Measurements from ENCODE around the gene TLR1. TPM values are rescaled to one million over a fixed set of nuclear protein-coding genes. Genes with fewer than 3 reads are reported as not detected.

The TLR1 gene
- total RNA-seq, 4 donors from 2014 or later = 0.20 to 14.0 (median 6.1) TPM

- WGBS, 2 donors (ENCODE audit: low coverage in 1 of 2) = 98 to 100% methylated on average over 1 to 4 of the region's 4 CpGs
- in situ Hi-C loops (cut with MboI; ENCODE audit: low pct_ligation_motif_present in 1 of 4, low pct_unique_long_range_greater_than_20kb in 1 of 4, low sequenced_read_pairs in 3 of 4) = loop anchor here in 1 of 4 donors (25.0 kb wide), 1 partner anchor 353 kb away; no protein-coding TSS in a partner anchor
- Histone ChIP-seq H3K36me3 (no peaks in the 10 kb centered on the region), H3K27ac (no peak overlapping the region), H3K4me1 (peaks cover 0 to 3% (median 0%) of the 10 kb centered on the region in 4 donors), H3K9me3 (no peaks in the 10 kb centered on the region), H3K4me3 (no peak overlapping the region), H3K27me3 (no peaks in the 10 kb centered on the region)
- intact Hi-C loops (cut with DNase I; ENCODE audit: low total_unique reads) = no loop called here
- DNase-seq = no peak
- TF ChIP-seq POLR2A (IDR thresholded peaks at IDR 0.05) = no peak
Measured at GRCh38 chr4:38784141-38784540, 20.4 kb downstream of the TLR1 start.

DNA sequence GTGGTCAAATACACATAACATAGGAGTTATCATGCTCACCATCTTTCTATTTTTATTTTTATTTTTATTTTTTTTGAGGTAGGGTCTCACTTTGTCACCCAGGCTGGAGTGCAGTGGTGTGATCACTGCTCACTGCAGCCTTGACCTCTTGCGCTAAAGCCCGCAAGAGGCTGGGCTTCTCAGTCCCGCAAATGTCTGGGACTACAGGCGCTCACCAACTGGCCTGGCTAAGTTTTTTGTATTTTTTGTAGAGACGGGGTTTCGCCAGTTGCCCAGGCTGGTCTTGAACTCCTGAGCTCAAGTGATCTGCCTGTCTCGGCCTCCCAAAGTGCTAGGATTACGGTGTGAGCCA is 21.5 kb downstream of the TLR1 start:
- intact Hi-C loops (cut with DNase I; ENCODE audit: low total_unique reads) (loop anchor here (2.0 kb wide), 1 partner anchor 22 kb away; no protein-coding TSS in a partner anchor), in situ Hi-C loops (cut with MboI; ENCODE audit: low pct_ligation_motif_present in 1 of 4, low pct_unique_long_range_greater_than_20kb in 1 of 4, low sequenced_read_pairs in 3 of 4) (loop anchor here in 1 of 4 donors (25.0 kb wide), 1 partner anchor 354 kb away; no protein-coding TSS in a partner anchor)
- Histone ChIP-seq H3K4me3 (no peak overlapping the region), H3K27me3 (no peaks in the 10 kb centered on the region), H3K36me3 (no peaks in the 10 kb centered on the region), H3K4me1 (peaks cover 0 to 3% (median 0%) of the 10 kb centered on the region in 4 donors), H3K9me3 (no peaks in the 10 kb centered on the region), H3K27ac (no peak overlapping the region)
- WGBS, 2 donors (ENCODE audit: low coverage in 1 of 2) = 90% methylated on average over 4 to 8 of the region's 8 CpGs
- no peak for TF ChIP-seq POLR2A (IDR thresholded peaks at IDR 0.05)
- TF ChIP-seq CTCF (IDR thresholded peaks at IDR 0.05) = no peak
- DNase-seq = no peak

DNA sequence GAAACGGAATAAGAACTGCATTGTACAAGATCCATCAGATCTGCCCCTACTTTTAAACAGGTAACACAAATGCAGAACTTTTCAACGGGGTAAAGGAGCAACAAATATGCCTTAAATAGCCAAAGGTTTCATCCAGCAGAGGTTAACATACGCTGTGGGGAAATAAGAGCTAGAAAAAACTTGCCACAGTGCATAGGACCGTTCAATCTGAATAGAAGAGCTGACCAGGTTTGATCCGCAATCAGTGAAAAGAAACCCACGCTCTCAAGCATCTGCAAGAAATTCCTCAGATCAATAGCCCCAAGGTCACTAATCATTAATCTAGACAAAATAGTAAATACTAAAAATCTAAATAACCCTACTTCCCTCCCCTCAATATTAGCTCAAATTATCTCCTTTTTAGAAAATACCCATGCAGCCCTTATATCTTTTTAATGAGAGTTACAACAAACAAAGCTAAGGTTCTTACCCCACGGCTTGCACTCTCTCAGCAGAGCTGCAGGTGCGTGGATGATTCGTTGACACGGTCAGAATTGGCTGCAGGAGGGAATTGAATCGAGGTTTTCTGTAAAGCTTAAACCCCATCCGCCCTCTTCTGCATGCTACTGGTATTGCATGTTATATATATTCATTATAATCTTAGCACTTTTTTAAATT is 22.0 kb downstream of the TLR1 start, which contains the start of gene TLR10:
Gene TLR10, minus strand, starts transcription at position 539 of the 657 bp plus-strand sequence. CDS start 7,400 bp downstream, outside the sequence.
- peaks cover 0 to 3% (median 0%) of the 10 kb centered on the region in 4 donors for H3K4me1 ChIP-seq
- no peaks in the 10 kb centered on the region for H3K36me3 ChIP-seq
- no peaks in the 10 kb centered on the region for H3K27me3 ChIP-seq
- DNase-seq = peak; percentile 46
- TF ChIP-seq CTCF (IDR thresholded peaks at IDR 0.05) (peak; percentile 66 to 75 (median 69)), POLR2A (IDR thresholded peaks at IDR 0.05) (no peak)
- intact Hi-C loops (cut with DNase I; ENCODE audit: low total_unique reads) = loop anchor here (2.0 kb wide), 1 partner anchor 22 kb away; no protein-coding TSS in a partner anchor
- 34 to 38% methylated on average over 11 to 12 of the region's 12 CpGs for WGBS, 2 donors (ENCODE audit: low coverage in 1 of 2)
- no peak within 1 kb of the TSS for H3K4me3 ChIP-seq
- in situ Hi-C loops (cut with MboI; ENCODE audit: low pct_ligation_motif_present in 1 of 4, low pct_unique_long_range_greater_than_20kb in 1 of 4, low sequenced_read_pairs in 3 of 4) = loop anchor here in 1 of 4 donors (25.0 kb wide), 1 partner anchor 355 kb away; no protein-coding TSS in a partner anchor
- no peaks in the 10 kb centered on the region for H3K9me3 ChIP-seq
- no peak within 1 kb of the TSS for H3K27ac ChIP-seq

DNA sequence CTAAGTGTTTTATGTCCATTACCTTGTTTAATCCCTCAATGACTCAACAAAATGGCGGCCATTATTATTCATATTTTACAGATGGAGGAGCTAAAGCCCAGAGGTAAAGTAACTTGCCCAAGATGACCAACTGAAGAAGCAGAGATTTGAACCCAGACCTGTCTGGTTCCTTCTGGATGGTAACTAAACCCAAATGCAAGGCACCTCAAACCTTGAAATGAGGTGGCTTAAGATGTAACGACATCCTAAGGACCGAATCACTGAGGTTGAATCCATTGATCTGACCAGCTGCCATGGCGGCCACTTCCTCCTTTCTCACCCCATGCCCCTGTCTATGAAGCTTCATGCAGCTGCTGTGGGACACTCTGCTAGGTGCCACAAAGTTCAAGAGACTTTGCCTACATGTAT is 22.7 kb downstream of the TLR1 start:
- H3K27me3 ChIP-seq = no peaks in the 10 kb centered on the region
- intact Hi-C loops (cut with DNase I; ENCODE audit: low total_unique reads) (loop anchor here (2.0 kb wide), 1 partner anchor 21 kb away; no protein-coding TSS in a partner anchor), in situ Hi-C loops (cut with MboI; ENCODE audit: low pct_ligation_motif_present in 1 of 4, low pct_unique_long_range_greater_than_20kb in 1 of 4, low sequenced_read_pairs in 3 of 4) (loop anchor here in 1 of 4 donors (25.0 kb wide), 1 partner anchor 355 kb away; no protein-coding TSS in a partner anchor)
- H3K27ac ChIP-seq = no peak overlapping the region
- no peak for TF ChIP-seq POLR2AphosphoS5 (IDR thresholded peaks at IDR 0.05)
- no peak for TF ChIP-seq EP300 (IDR thresholded peaks at IDR 0.05; ENCODE audit: low read depth)
- TF ChIP-seq CTCF (IDR thresholded peaks at IDR 0.05) = no peak
- TF ChIP-seq POLR2A (IDR thresholded peaks at IDR 0.05) = no peak
- no peaks in the 10 kb centered on the region for H3K9me3 ChIP-seq
- 70 to 100% methylated on average over 1 to 4 of the region's 4 CpGs for WGBS, 2 donors (ENCODE audit: low coverage in 1 of 2)
- H3K4me3 ChIP-seq = no peak overlapping the region
- DNase-seq = no peak
- no peaks in the 10 kb centered on the region for H3K36me3 ChIP-seq
- peaks cover 0 to 3% (median 0%) of the 10 kb centered on the region in 4 donors for H3K4me1 ChIP-seq

Measured in transverse colon (tissue), 4 donors.